Measurements from ENCODE around the gene ZNF200. TPM values are rescaled to one million over a fixed set of nuclear protein-coding genes. Genes with fewer than 3 reads are reported as not detected.
A peak's percentile ranks its signal among the peaks of the same experiment; 100 is the strongest.

The ZNF200 gene
- total and polyA plus RNA-seq, 2 of the 13 experiments (the other 11 are each of a cell fraction or from before 2014, with no cell fraction given), result 3.5 to 16.5 TPM

GRCh38 chr16:3264137-3265036, 29.4 kb upstream of the ZNF200 start (continued):
- TF ChIP-seq ZBTB40 (IDR thresholded peaks at IDR 0.05) (no peak), ZBTB40 (CRISPR knock-in tag; IDR thresholded peaks at IDR 0.05) (peak; percentile 13), ZNF567 (CRISPR knock-in tag; IDR thresholded peaks at IDR 0.05; ENCODE audit: borderline replicate concordance) (no peak; the same call in 1 of the 2 replicates), KMT2A (CRISPR knock-in tag; IDR thresholded peaks at IDR 0.05) (no peak; the same call in 1 of the 2 replicates), ZNF577 (CRISPR knock-in tag; IDR thresholded peaks at IDR 0.05; ENCODE audit: borderline replicate concordance, low read depth) (no peak), HNF4A (CRISPR knock-in tag; IDR thresholded peaks at IDR 0.05) (peak; percentile 5; the same call in 1 of the 2 replicates), ZNF740 (CRISPR knock-in tag; IDR thresholded peaks at IDR 0.05) (no peak), ATF7-NPFF (CRISPR knock-in tag; IDR thresholded peaks at IDR 0.05; ENCODE audit: low read depth) (0 out of 2 replicates have a peak, but pooled peaks have one; percentile 22), ZNF512 (CRISPR knock-in tag; IDR thresholded peaks at IDR 0.05) (no peak; the same call in 1 of the 2 replicates), LBX2 (CRISPR knock-in tag; IDR thresholded peaks at IDR 0.05; ENCODE audit: borderline replicate concordance) (peak; percentile 60; the same call in 1 of the 2 replicates), PHF5A (CRISPR knock-in tag; IDR thresholded peaks at IDR 0.05; ENCODE audit: low read depth, unreplicated experiment) (no peak), FOXM1 (CRISPR knock-in tag; IDR thresholded peaks at IDR 0.05) (no peak), TRAFD1 (CRISPR knock-in tag; IDR thresholded peaks at IDR 0.05; ENCODE audit: borderline replicate concordance) (no peak), ZNF558 (CRISPR knock-in tag; IDR thresholded peaks at IDR 0.05; ENCODE audit: borderline replicate concordance) (0 out of 2 replicates have a peak, but pooled peaks have one; percentile 27)

All from HepG2 (cell line).